Renal cortical epithelial cell (primary cell): Measurements from ENCODE around the gene CPE. TPM values are rescaled to one million over a fixed set of nuclear protein-coding genes. Genes with fewer than 3 reads are reported as not detected.

Experiments
- DNase-seq: peaks from one replicate; pipeline ENCODE4 v3.0.0-alpha.2; 2011; ENCODE audit warnings: low read depth
- total RNA-seq: library from RNA; depleted of rRNA; stranded (reverse); fragments of >200 nt; gene quantifications from 2 replicates; pipeline ENCODE4 v1.2.3, GENCODE V29; 2014

The CPE gene
- total RNA-seq, 1 donor from 2014 or later: 32.8 TPM

DNA sequence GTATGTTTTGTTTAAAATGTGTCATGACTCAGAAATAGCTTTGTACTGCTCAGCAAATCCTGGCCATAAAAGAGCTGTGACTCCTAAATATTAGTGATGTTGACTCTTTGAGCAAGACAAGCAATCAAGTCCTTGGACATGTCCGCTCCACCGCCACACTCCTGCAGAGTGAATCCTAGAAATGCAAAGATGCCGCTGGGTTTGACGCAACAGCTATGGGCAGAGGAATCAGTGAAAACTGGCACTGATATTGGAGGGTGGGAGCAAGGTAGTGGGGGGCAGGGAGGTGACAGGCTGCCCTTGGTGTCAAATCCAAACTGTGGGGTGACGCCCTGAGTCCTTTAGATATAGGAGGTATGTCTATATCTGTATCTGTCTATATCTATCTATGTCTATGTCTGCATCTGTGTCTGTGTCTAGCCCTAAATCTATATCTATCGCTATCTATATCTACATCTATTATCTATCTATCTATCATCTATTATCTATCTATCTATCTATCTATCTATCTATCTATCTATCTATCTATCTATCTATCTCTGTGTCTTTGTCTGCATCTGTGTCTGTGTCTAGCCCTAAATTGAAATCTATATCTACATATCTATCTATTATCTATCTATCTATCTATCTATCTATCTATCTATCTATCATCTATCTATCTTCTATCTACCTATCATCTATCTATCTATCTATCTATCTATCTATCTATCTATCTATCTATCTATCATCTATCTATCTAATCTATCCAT lies 129.7 kb downstream of the CPE start:
- DNase-seq: no peak

- DNase-seq: no peak
Observed at GRCh38 chr4:165512424-165512823, 133.6 kb downstream of the CPE start.

DNA sequence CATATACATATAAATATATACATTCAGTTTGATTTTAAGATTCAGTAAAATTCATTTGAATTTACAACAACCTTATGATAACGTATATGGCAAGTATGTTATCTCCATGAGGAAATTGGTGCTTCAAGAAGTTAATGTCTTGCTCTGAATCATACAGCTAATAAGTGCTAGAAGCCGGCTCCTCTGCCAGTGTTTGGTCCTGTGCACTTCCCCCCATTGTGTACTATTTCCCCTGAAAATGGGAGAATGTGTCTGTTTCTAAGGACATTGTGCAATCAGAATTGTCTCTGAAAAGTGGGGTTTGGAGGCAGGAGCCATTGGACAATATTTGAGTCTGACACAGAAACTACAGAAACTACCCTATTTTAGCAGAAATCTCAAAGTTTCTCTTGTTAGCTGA lies 135.9 kb downstream of the CPE start:
- no peak for DNase-seq

DNA sequence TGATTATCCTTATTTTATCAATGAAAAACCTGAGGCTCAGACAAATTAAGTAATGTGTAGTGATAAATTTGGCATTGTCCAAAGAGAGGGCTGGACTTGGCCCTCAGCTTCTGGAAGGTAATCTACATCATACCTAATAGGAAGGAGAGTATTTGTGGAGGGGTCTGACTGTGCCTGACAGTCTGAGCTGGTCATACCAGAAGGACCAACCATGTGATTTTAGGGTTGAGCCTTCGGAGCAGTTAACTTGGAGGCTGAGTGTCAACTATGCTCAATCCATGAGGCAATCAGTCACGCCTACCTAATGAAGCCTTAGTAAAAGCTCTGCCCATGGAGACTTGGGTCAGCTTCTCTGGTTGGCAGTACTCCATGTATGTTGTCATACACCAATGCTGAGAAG lies 136.4 kb downstream of the CPE start:
- no peak for DNase-seq

DNA sequence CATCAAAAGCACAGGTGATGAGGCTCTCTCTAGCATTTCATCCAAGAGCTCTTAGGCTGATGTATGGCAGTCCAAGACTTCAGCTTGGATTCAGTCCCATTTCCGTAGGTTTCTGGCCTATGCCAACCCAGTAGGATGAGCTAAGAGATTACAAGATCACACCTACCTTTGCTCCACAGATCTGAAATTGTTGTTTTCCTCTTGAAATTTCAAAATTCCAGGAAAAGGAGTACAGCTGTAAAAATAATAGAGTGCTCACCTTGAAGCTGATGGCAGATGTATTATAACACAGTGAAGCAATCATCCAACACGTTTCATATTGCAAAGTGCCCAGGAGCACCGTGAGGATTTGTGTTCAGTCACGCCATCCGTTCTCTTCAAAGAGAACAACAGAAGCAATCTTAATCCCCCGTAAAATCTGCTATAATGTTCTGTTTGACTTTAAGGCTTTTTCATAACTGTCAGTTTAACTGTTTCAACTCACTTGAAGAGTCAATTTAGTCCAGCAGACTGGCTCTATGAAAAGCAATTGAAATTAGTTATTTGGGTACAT lies 137.5 kb downstream of the CPE start:
- no peak for DNase-seq

DNA sequence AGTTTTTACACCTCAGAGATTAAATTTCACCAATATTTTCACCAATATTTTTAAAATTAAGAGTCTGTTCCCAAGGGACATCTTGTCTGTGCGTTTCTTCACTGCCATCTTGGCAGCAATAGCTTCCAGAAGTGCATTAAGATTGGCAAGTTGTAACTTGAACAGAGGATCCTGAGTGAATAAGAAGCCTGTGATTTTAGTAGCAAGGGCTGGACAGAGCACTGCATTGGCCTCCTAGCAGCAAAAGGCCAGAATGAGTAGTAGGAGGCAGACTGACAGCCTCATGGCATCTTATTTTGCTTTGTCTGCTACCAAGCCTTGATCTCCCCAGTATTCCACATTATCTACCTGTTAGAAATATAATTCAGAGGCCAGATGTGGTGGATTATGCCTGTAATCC lies 138.4 kb downstream of the CPE start:
- DNase-seq: no peak

DNA sequence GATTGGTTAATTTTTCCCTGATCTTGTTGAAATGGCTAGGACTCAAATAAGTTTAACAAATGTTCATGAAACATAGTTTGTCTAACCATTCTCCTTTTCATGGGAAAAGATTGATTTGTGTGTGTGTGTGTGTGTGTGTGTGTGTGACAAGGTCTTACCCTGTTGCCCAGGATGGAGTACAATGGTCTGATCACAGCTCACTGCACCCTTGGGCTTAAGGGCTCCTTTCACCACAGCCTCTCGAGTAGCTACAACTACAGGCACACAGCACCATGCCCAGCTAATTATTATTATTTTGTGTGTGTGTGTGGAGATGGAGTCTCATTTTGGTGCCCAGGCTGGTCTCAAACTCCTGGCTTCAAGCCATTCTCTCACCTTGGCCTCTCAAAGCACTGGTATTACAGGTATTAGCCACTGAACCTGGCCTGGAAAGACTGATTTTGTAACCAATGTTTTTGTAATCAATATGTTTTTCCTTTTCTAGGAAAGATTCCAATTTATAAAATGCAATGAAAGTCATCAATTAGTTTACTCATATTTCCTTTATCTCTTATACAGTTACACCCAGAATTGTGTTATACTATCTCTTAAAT lies 139.3 kb downstream of the CPE start:
- no peak for DNase-seq

- DNase-seq: no peak
Observed at GRCh38 chr4:165518686-165519085, 139.9 kb downstream of the CPE start.

DNA sequence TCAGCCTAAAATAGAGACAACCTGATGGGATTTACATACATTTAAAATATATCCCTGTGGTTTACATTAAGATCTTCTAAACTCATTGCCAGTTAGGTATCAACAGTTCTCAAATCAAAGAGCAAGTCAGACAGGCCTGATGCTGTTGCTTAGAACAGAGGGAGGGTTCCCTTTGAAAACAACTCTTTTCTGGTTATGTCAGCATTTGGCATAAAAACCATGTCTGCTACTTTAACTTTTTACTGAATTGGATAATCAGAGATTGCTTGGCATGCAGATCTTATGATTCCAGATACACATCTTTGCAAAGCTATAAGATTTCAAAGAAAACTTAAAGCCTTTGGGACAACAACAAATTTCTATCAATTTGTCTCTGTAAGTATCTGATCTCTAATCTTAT lies 140.8 kb downstream of the CPE start:
- DNase-seq: no peak

DNA sequence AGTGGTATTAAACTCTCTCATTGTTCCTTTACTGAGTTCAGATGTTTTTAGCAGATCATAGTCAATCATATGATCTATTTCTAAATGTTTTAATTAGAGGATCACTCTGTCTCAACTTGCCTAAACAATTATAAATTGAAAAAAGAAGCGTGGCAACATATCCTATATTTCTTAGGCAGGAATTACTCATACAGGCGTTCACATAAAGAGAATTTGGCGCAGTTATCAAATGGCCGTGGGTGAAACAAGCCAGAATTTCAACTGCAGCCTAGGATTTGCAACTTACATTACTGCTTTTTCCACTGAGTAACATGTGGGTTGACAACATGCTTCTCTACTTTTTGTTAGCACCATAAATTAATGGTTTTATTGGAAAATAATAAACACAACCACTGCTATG lies 141.3 kb downstream of the CPE start:
- DNase-seq: no peak

DNA sequence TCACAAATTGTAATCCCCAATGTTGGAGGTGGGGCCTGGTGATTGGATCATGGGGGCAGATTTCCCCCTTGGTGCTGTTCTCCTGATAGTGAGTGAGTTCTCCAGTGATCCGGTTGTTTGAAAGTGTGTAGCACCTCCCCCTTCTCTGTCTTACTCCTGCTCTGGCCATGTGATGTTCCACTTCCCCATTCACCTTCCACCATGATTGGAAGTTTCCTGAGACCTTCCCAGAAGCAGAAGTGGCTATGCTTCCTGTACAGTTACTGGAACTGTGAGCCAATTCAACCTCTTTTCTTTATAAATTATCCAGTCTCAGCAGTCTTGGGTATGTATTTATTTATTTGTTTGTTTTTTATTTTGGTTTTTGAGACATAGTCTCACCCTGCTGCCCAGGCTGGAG lies 143.2 kb downstream of the CPE start:
- no peak for DNase-seq

DNA sequence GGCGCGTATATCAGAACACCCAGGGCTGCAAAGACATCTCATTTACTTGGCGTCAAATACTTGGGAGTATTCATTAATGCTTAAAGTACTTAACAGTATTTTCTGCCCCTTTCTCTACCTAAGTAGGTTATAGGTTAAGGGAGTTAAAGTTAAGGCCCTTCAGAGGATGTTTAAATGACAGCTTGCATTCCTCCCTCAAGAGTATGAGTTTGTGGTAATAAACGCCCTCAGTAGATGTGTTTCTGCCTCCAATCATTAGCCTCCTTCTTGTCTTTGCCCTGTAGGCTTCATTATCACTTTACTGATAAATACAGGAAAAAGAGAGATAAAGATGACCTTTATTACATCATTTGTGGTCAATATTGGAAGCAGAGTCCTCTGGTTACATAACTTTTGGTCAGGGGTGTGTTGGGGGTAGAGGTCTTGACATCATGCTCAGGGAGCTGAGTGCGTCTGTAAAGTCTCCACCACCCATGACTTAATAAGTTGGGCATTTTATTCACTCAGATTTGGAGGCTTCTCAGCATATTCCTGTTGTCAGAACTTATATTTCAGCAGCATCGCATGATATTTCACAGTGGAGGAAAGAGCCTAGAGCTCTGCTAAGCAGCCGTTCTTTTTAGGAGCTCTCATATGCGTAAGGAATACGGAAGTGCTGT lies 145.9 kb downstream of the CPE start:
- DNase-seq: no peak

DNA sequence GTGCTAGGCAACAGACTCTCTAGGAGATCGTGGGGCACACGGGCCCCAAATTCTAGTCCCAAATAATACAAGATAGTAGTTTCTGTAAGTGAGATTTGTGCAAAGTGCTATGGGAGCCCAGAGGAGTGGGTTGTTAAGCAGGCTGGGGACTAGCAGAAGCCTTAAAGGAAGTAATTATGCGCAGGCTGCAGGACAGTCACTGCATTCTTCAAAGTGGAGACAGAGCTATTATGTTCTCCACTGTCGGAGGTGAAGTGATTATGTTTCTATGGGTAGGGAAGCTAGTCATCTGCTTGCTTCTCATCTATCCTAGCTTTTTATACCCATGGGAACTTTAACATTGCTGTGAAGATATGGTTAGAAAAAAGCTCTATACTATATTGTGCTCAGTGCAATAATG lies 154.2 kb downstream of the CPE start:
- no peak for DNase-seq

- DNase-seq: peak; percentile 63
Observed at GRCh38 chr4:165537028-165537648, 158.3 kb downstream of the CPE start.

GRCh38 chr4:165539801-165540200 lies 161.0 kb downstream of the CPE start:
- peak; percentile 14 for DNase-seq

DNA sequence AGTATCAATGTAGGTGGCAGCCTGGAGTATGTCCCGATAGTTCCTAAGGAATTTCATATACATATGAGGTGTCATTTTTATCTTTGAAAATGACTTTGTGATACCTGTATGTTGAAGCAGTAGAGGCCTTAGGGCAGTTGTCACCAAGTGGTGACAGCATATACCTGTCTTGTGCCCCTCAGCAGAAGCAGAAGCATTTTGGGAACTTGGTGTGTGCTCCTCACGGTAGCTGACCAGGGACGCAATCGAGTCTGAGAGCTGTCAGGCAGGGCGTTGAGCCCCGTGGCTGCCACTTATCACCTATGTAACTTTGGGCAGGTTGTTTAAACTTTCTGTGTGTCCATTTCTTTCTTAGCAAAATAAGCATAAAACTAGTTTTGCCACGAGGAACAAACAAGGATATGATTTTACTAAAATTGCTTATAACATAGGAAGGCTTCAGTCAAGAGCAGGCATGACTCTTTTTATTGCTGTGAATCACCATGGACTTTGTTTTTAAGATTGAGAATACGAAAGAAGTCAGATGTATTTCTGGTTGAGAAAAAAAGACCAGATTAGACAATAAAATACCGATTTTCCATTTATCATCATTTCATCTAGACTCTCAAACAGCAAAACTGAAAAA lies 161.5 kb downstream of the CPE start:
- no peak for DNase-seq

- no peak for DNase-seq
Observed at GRCh38 chr4:165541851-165542459, 163.1 kb downstream of the CPE start.

- DNase-seq: no peak
Observed at GRCh38 chr4:165542476-165542875, 163.7 kb downstream of the CPE start.
